H1 (cell line): ENCODE data around the gene RIMBP2. TPM values are rescaled to one million over a fixed set of nuclear protein-coding genes. Genes with fewer than 3 reads are reported as not detected.

ENCODE experiments used
- CTCF ChIA-PET: fragments of 300-600 bp; sonication (Branson Sonifier 250); formaldehyde crosslinking; loops from one replicate; lab custom pipeline; 2021; ENCODE audit not compliant: partially characterized antibody; lab: Charles Lee
- POLR2A ChIA-PET: fragments of 300-600 bp; sonication (Branson Sonifier 250); formaldehyde crosslinking; loops from one replicate; lab custom pipeline; 2021; ENCODE audit warnings: inconsistent platforms; ENCODE audit not compliant: partially characterized antibody; lab: Charles Lee
- DNase-seq, 2 experiments: peaks; one replicate each; pipeline versions ENCODE4 v3.0.0 to v3.0.0-alpha.2; 2010 to 2022; ENCODE audit warnings: low spot score in 2 of 2, low read depth in 1 of 2, mixed read lengths in 1 of 2
- FAIRE-seq: peaks from 2 replicates; lab custom pipeline; 2011; peaks lifted over from hg19 to GRCh38; lab: Jason Lieb, UNC
- H2AFZ ChIP-seq: 2 replicates; pipeline ENCODE4 v1.8.1; 2012; ENCODE audit warnings: low read length, inconsistent platforms
- H2AK5ac ChIP-seq: 2 replicates; pipeline ENCODE4 v1.6.1; 2013; ENCODE audit warnings: low read depth, low read length
- H2BK120ac ChIP-seq: replicated peaks from 2 replicates; pipeline ENCODE3; 2013; ENCODE audit warnings: low read depth, low read length, inconsistent platforms
- H2BK12ac ChIP-seq: 2 replicates; pipeline ENCODE4 v1.6.1; 2013; ENCODE audit warnings: low read depth, low read length
- H2BK15ac ChIP-seq: 2 replicates; pipeline ENCODE4 v1.6.1; 2013; ENCODE audit warnings: low read length
- H2BK20ac ChIP-seq: 2 replicates; pipeline ENCODE4 v1.6.1; 2013; ENCODE audit warnings: low read length
- H2BK5ac ChIP-seq: 2 replicates; pipeline ENCODE4 v1.6.1; 2013; ENCODE audit warnings: low read depth, low read length
- H3K14ac ChIP-seq: 2 replicates; pipeline ENCODE4 v1.6.1; 2013; ENCODE audit warnings: inconsistent platforms; ENCODE audit not compliant: insufficient read length
- H3K18ac ChIP-seq: 2 replicates; pipeline ENCODE4 v1.6.1; 2013; ENCODE audit warnings: low read length; ENCODE audit errors: extremely low read depth
- H3K23ac ChIP-seq: 2 replicates; pipeline ENCODE4 v1.6.1; 2013; ENCODE audit warnings: inconsistent platforms; ENCODE audit not compliant: insufficient read length
- H3K23me2 ChIP-seq: 2 replicates; pipeline ENCODE4 v1.6.1; 2013; ENCODE audit warnings: low read depth, low read length
- H3K27ac ChIP-seq: 2 replicates; pipeline ENCODE4 v1.6.1; 2011; ENCODE audit warnings: low read depth, low read length, inconsistent platforms
- H3K27me3 ChIP-seq, 4 experiments: replicated peaks in 1 of 4; 1 replicate in 1 of 4; 2 replicates in 3 of 4; pipeline versions ENCODE4 v1.6.1 to v1.8.1; 2011 to 2013; ENCODE audit warnings: low read length in 3 of 4, mild to moderate bottlenecking in 3 of 4, inconsistent platforms in 2 of 4, mixed read lengths in 2 of 4, moderate library complexity in 1 of 4; ENCODE audit not compliant: control insufficient read depth in 3 of 4, insufficient read depth in 3 of 4; ENCODE audit errors: extremely low read depth in 1 of 4
- H3K36me3 ChIP-seq, 4 experiments: 2 replicates each; pipeline versions ENCODE4 v1.6.1 to v1.8.1; 2011 to 2013; ENCODE audit warnings: mild to moderate bottlenecking in 4 of 4, low read length in 3 of 4, moderate library complexity in 2 of 4, control low read depth in 1 of 4, inconsistent platforms in 1 of 4; ENCODE audit not compliant: insufficient read depth in 4 of 4, control insufficient read depth in 2 of 4
- H3K4ac ChIP-seq: replicated peaks from 2 replicates; pipeline ENCODE3; 2013; ENCODE audit warnings: low read length, low read depth, mixed read lengths, inconsistent platforms; ENCODE audit not compliant: insufficient read length
- H3K4me1 ChIP-seq, 4 experiments: replicated peaks in 1 of 4; 1 replicate in 1 of 4; 2 replicates in 3 of 4; pipeline versions ENCODE4 v1.6.1 to v1.8.1; 2011 to 2013; ENCODE audit warnings: low read length in 3 of 4, inconsistent platforms in 2 of 4, mixed read lengths in 1 of 4; ENCODE audit not compliant: insufficient read depth in 4 of 4, control insufficient read depth in 3 of 4
- H3K4me2 ChIP-seq, 2 experiments: 2 replicates each; pipeline versions ENCODE4 v1.6.1 to v1.8.1; 2011 to 2013; ENCODE audit warnings: low read depth in 2 of 2, low read length in 2 of 2, control low read depth in 1 of 2, inconsistent platforms in 1 of 2, mild to moderate bottlenecking in 1 of 2; ENCODE audit not compliant: insufficient read depth in 1 of 2
- H3K4me3 ChIP-seq, 4 experiments: fragments of 200-600, 300-600 bp in 1 of 4; sonication (generic), shearing (Covaris generic), sonication (Bioruptor Twin) in 1 of 4; 2 replicates each; pipeline versions ENCODE4 v1.5.1 to v1.8.1; 2011 to 2016; ENCODE audit warnings: low read length in 4 of 4, low read depth in 3 of 4, control low read depth in 2 of 4, inconsistent platforms in 2 of 4, mild to moderate bottlenecking in 2 of 4, mixed read lengths in 1 of 4, moderate library complexity in 1 of 4; ENCODE audit not compliant: insufficient read depth in 2 of 4; ENCODE audit errors: extremely low read depth in 1 of 4
- H3K56ac ChIP-seq: replicated peaks from 2 replicates; pipeline ENCODE3; 2013; ENCODE audit warnings: low read depth, mild to moderate bottlenecking, mixed read lengths, low read length, inconsistent platforms; ENCODE audit not compliant: insufficient read length
- H3K79me1 ChIP-seq: 2 replicates; pipeline ENCODE4 v1.6.1; 2013; ENCODE audit warnings: low read depth, low read length, control low read depth
- H3K79me2 ChIP-seq, 2 experiments: 2 replicates each; pipeline versions ENCODE4 v1.6.1 to v1.8.1; 2012 to 2013; ENCODE audit warnings: low read length in 2 of 2, mild to moderate bottlenecking in 2 of 2, inconsistent platforms in 1 of 2; ENCODE audit not compliant: insufficient read depth in 2 of 2, control insufficient read depth in 1 of 2
- H3K9ac ChIP-seq, 4 experiments: replicated peaks in 1 of 4; 1 replicate in 1 of 4; 2 replicates in 3 of 4; pipeline versions ENCODE4 v1.6.1 to v1.8.1; 2011 to 2013; ENCODE audit warnings: low read depth in 3 of 4, low read length in 3 of 4, control low read depth in 2 of 4, mild to moderate bottlenecking in 2 of 4, moderate library complexity in 2 of 4, inconsistent platforms in 1 of 4; ENCODE audit errors: extremely low read depth in 1 of 4
- H3K9me3 ChIP-seq, 2 experiments: 2 replicates each; pipeline versions ENCODE4 v1.6.1 to v1.8.1; 2012 to 2013; ENCODE audit warnings: mild to moderate bottlenecking in 2 of 2, moderate library complexity in 2 of 2, control low read depth in 1 of 2, inconsistent platforms in 1 of 2, low read depth in 1 of 2, low read length in 1 of 2, mixed read lengths in 1 of 2; ENCODE audit not compliant: insufficient read depth in 2 of 2
- H4K20me1 ChIP-seq, 2 experiments: replicated peaks in 1 of 2; 2 replicates each; pipeline versions ENCODE3 to v1.8.1; 2011 to 2013; ENCODE audit warnings: inconsistent platforms in 2 of 2, low read length in 2 of 2, mild to moderate bottlenecking in 1 of 2; ENCODE audit not compliant: insufficient read depth in 2 of 2, control insufficient read depth in 1 of 2
- H4K5ac ChIP-seq: 2 replicates; pipeline ENCODE4 v1.6.1; 2013; ENCODE audit warnings: low read length, low read depth, mixed read lengths, inconsistent platforms; ENCODE audit not compliant: insufficient read length
- H4K8ac ChIP-seq: 2 replicates; pipeline ENCODE4 v1.8.0; 2013; ENCODE audit warnings: mild to moderate bottlenecking, moderate library complexity, low read length, inconsistent platforms; ENCODE audit not compliant: insufficient read depth; ENCODE audit errors: extremely low read depth
- H4K91ac ChIP-seq: replicated peaks from 2 replicates; pipeline ENCODE3; 2013; ENCODE audit warnings: low read length, mixed read lengths, inconsistent platforms; ENCODE audit not compliant: insufficient read length
- CBX5 ChIP-seq: fragments of 300-800, 300-1000 bp; sonication (generic); IDR thresholded peaks from 2 replicates; pipeline ENCODE4 v1.7.1; 2016; ENCODE audit warnings: antibody characterized with exemption, low read length, low read depth
- CEBPB ChIP-seq: IDR thresholded peaks from 2 replicates; pipeline ENCODE4 v1.6.1; 2012; ENCODE audit warnings: low read depth, low read length
- MAFK ChIP-seq: IDR thresholded peaks from 2 replicates; pipeline ENCODE4 v1.6.1; 2012; ENCODE audit warnings: low read depth, mild to moderate bottlenecking, improper control_type of control experiment, low read length
- WGBS, 2 experiments: shearing (Covaris generic) in 1 of 2; methylation state at CpG; one replicate each; pipeline versions ENCODE4 v1.1.6 to v1.1.7; 2013 to 2015; ENCODE audit warnings: low lambda C conversion rate in 2 of 2, mixed read lengths in 2 of 2, inconsistent platforms in 1 of 2, low coverage in 1 of 2, missing lambda C conversion rate in 1 of 2; ENCODE audit not compliant: insufficient replicate concordance in 2 of 2, insufficient coverage in 1 of 2, insufficient read length in 1 of 2; ENCODE audit errors: extremely low coverage in 1 of 2, missing lambda C conversion rate in 1 of 2; 5-methylcytosine and 5-hydroxymethylcytosine counted together
- polyA plus RNA-seq, 7 experiments: library from polyadenylated mRNA; depleted of rRNA in 3 of 7; stranded (reverse) in 5 of 7; unstranded in 2 of 7; fragments of >200 nt in 5 of 7; fragments of 200-250 nt in 2 of 7; gene quantifications; 1 replicate in 5 of 7; 2 replicates in 1 of 7; 4 replicates in 1 of 7; pipeline versions ENCODE4 v1.2.1 to v1.2.3, GENCODE V29; 2011 to 2013; ENCODE audit warnings: missing spikeins in 2 of 7, mixed read lengths in 2 of 7
- total RNA-seq: library from RNA; stranded (reverse); fragmentation: NEBNext Ultra II Directional; extraction: Animal tissue kit (Norgen Biotek cat#: 25700); gene quantifications from 2 replicates; pipeline ENCODE4 v1.2.1, GENCODE V29; 2021
- TF ChIP-seq, protein P1 (sequence below), 3 experiments: IDR thresholded peaks; 1 replicate in 2 of 3; 2 replicates in 1 of 3; pipeline versions ENCODE4 v1.5.1 to v1.6.1; 2011; ENCODE audit warnings: low read length in 3 of 3, mild to moderate bottlenecking in 3 of 3, inconsistent platforms in 2 of 3, low read depth in 1 of 3, moderate library complexity in 1 of 3; ENCODE audit not compliant: insufficient read depth in 1 of 3; ENCODE audit errors: control extremely low read depth in 1 of 3

Gene RIMBP2
- total and polyA plus RNA-seq, 2 of the 8 experiments (the other 6 are each of a cell fraction or from before 2014, with no cell fraction given): 0.18 to 0.65 TPM

- Histone ChIP-seq H3K9ac (no peak overlapping the region), H2BK12ac (no peak overlapping the region), H3K27ac (no peak overlapping the region), H3K56ac (no peak overlapping the region), H4K8ac (no peak overlapping the region), H2BK5ac (no peak overlapping the region), H3K79me2 (no peaks in the 10 kb centered on the region), H3K4ac (no peak overlapping the region), H4K91ac (no peak overlapping the region), H3K18ac (no peak overlapping the region), H2BK15ac (no peak overlapping the region), H3K23me2 (no peaks in the 10 kb centered on the region), H2BK20ac (no peak overlapping the region), H3K4me3 (no peak overlapping the region), H2BK120ac (no peak overlapping the region), H3K36me3 (no peaks in the 10 kb centered on the region), H3K4me2 (no peak overlapping the region), H3K14ac (no peak overlapping the region), H3K9me3 (peaks cover 0 to 4% of the 10 kb centered on the region in 2 experiments; a peak in 1 of 4 replicates), H3K23ac (no peak overlapping the region), H3K4me1 (no peaks in the 10 kb centered on the region), H3K27me3 (no peaks in the 10 kb centered on the region), H4K20me1 (no peaks in the 10 kb centered on the region), H4K5ac (no peak overlapping the region), H2AFZ (no peak overlapping the region), H3K79me1 (no peaks in the 10 kb centered on the region), H2AK5ac (no peak overlapping the region)
- no peak for TF ChIP-seq CEBPB
- TF ChIP-seq CBX5: no peak
- TF ChIP-seq, protein P1, sequence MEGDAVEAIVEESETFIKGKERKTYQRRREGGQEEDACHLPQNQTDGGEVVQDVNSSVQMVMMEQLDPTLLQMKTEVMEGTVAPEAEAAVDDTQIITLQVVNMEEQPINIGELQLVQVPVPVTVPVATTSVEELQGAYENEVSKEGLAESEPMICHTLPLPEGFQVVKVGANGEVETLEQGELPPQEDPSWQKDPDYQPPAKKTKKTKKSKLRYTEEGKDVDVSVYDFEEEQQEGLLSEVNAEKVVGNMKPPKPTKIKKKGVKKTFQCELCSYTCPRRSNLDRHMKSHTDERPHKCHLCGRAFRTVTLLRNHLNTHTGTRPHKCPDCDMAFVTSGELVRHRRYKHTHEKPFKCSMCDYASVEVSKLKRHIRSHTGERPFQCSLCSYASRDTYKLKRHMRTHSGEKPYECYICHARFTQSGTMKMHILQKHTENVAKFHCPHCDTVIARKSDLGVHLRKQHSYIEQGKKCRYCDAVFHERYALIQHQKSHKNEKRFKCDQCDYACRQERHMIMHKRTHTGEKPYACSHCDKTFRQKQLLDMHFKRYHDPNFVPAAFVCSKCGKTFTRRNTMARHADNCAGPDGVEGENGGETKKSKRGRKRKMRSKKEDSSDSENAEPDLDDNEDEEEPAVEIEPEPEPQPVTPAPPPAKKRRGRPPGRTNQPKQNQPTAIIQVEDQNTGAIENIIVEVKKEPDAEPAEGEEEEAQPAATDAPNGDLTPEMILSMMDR (IDR thresholded peaks at IDR 0.05; ENCODE audit: control extremely low read depth in 1 of 3, insufficient read depth in 1 of 3, low read depth in 1 of 3, low read length in 3 of 3): no peak
- no peak for TF ChIP-seq MAFK
- no peak for DNase-seq
- FAIRE-seq: no peak
- ChIA-PET POLR2A (no interaction called here), CTCF (interaction anchor here (0.6 to 1.8 kb wide), 2 partner anchors 11 to 335 kb away, joined by 5 read pairs; no protein-coding TSS in a partner anchor)
- WGBS, 2 experiments: 94% methylated on average over 10 of the region's 10 CpGs; no CpG with 5 or more reads in 1 of the 2 experiments
Measured at GRCh38 chr12:130490674-130491073, 225.4 kb downstream of the RIMBP2 start.
